ENCODE results near the gene PDZK1IP1. TPM values are rescaled to one million over a fixed set of nuclear protein-coding genes. Genes with fewer than 3 reads are reported as not detected.

Gene PDZK1IP1, protein sequence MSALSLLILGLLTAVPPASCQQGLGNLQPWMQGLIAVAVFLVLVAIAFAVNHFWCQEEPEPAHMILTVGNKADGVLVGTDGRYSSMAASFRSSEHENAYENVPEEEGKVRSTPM
- total RNA-seq: 0.13 and 0.30 TPM in 2 replicates

GRCh38 chr1:47189844-47190508 is at the start of gene PDZK1IP1:
PDZK1IP1 (minus strand) TSS chr1:47190036; CDS start chr1:47189932, 104 bp downstream.

GRCh38 chr1:47232187-47232874 is 42.5 kb upstream of the PDZK1IP1 start, which contains the start of gene TAL1:
TAL1 (minus strand) TSS chr1:47232225; CDS start chr1:47225888, 6,337 bp downstream.

DNA sequence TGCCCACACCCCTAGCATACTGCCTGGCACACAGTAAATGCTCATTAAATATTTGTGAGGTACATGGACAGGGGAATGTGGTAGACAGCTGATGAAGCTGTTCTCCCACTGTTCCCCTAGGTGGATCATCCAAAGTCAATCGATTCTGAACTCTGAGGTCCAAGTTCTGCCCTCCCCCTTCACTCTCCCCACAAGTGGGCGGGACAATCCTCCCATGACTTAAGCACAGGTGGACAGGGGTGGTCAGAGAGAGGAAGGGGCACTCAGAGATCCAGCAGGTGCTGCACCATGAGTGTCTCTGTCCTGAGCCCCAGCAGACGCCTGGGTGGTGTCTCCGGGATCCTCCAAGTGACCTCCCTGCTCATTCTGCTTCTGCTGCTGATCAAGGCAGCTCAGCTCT is 52.6 kb downstream of the PDZK1IP1 start, which contains the start of gene CYP4A22:
CYP4A22 (plus strand) TSS at position 244 of the 400 bp plus-strand sequence; CDS start at position 289, 45 bp downstream.

Other genes with a start within 250 kb of the PDZK1IP1 start
- gene CYP4A11, start 248.6 kb downstream of the PDZK1IP1 start, total RNA-seq: not detected in 2 replicates
- 0.33 TPM in 1 of 2 replicates, not detected in the other for gene CYP4X1, start 166.4 kb downstream of the PDZK1IP1 start, total RNA-seq
- gene CYP4Z1, start 122.8 kb downstream of the PDZK1IP1 start, total RNA-seq: not detected in 2 replicates
- not detected in 2 replicates for gene CYP4A22, start 52.6 kb downstream of the PDZK1IP1 start, total RNA-seq
- gene TAL1, start 42.2 kb upstream of the PDZK1IP1 start, total RNA-seq: 25.1 and 25.8 TPM in 2 replicates
- 16.8 and 17.6 TPM in 2 replicates for gene STIL, start 124.1 kb upstream of the PDZK1IP1 start, total RNA-seq
- 71.3 and 76.3 TPM in 2 replicates for gene CMPK1, start 143.8 kb upstream of the PDZK1IP1 start, total RNA-seq
- not detected in 2 replicates for gene FOXE3, start 226.2 kb upstream of the PDZK1IP1 start, total RNA-seq
- gene FOXD2, start 248.0 kb upstream of the PDZK1IP1 start, total RNA-seq: 0.30 and 0.33 TPM in 2 replicates

All from mammary microvascular endothelial cell (primary cell).